Stimulated activated CD8-positive, alpha-beta memory T cell treated with anti-CD3 and anti-CD28 coated beads, Interleukin-12 subunit alpha, Interleukin-12 subunit beta, amount 100 ng/mL, for 1 hour (primary cell): Measurements from ENCODE around the gene KIRREL3.

Experiments
- DNase-seq: peaks from one replicate; pipeline ENCODE4 v3.0.0-alpha.2; 2020; ENCODE audit warnings: low read depth

The KIRREL3 gene

GRCh38 chr11:126704096-126704495, 296.5 kb downstream of the KIRREL3 start:
- DNase-seq = no peak

- no peak for DNase-seq
These were observed 296.9 kb downstream of the KIRREL3 start for GRCh38 chr11:126703662-126704061.

- no peak for DNase-seq
These were observed 297.6 kb downstream of the KIRREL3 start for GRCh38 chr11:126702987-126703386.

GRCh38 chr11:126702165-126702720, 298.3 kb downstream of the KIRREL3 start:
- DNase-seq = no peak

- no peak for DNase-seq
These were observed 299.1 kb downstream of the KIRREL3 start for GRCh38 chr11:126701520-126701897.

GRCh38 chr11:126700768-126701519, 299.6 kb downstream of the KIRREL3 start:
- no peak for DNase-seq

GRCh38 chr11:126698576-126698975, 302.0 kb downstream of the KIRREL3 start:
- no peak for DNase-seq

GRCh38 chr11:126697936-126698335, 302.6 kb downstream of the KIRREL3 start:
- no peak for DNase-seq

GRCh38 chr11:126696982-126697381, 303.6 kb downstream of the KIRREL3 start:
- DNase-seq = no peak

- no peak for DNase-seq
These were observed 305.3 kb downstream of the KIRREL3 start for GRCh38 chr11:126695293-126695692.

- no peak for DNase-seq
These were observed 306.4 kb downstream of the KIRREL3 start for GRCh38 chr11:126694065-126694625.

GRCh38 chr11:126687477-126687876, 313.1 kb downstream of the KIRREL3 start:
- DNase-seq = no peak

- no peak for DNase-seq
These were observed 313.6 kb downstream of the KIRREL3 start for GRCh38 chr11:126686938-126687337.

- no peak for DNase-seq
These were observed 316.5 kb downstream of the KIRREL3 start for GRCh38 chr11:126683766-126684728.

GRCh38 chr11:126682590-126682989, 318.0 kb downstream of the KIRREL3 start:
- no peak for DNase-seq

GRCh38 chr11:126680700-126681099, 319.9 kb downstream of the KIRREL3 start:
- no peak for DNase-seq

GRCh38 chr11:126680131-126680530, 320.4 kb downstream of the KIRREL3 start:
- no peak for DNase-seq

GRCh38 chr11:126679033-126679432, 321.5 kb downstream of the KIRREL3 start:
- no peak for DNase-seq

- DNase-seq = no peak
These were observed 324.0 kb downstream of the KIRREL3 start for GRCh38 chr11:126676536-126676935.

GRCh38 chr11:126673319-126673718, 327.3 kb downstream of the KIRREL3 start:
- no peak for DNase-seq

- no peak for DNase-seq
These were observed 331.2 kb downstream of the KIRREL3 start for GRCh38 chr11:126669416-126669815.

- DNase-seq = no peak
These were observed 335.9 kb downstream of the KIRREL3 start for GRCh38 chr11:126664643-126665042.
